ENCODE data around the gene C6. TPM values are rescaled to one million over a fixed set of nuclear protein-coding genes. Genes with fewer than 3 reads are reported as not detected.

C6 gene
- total RNA-seq, 1 donor from 2014 or later = not detected

DNA sequence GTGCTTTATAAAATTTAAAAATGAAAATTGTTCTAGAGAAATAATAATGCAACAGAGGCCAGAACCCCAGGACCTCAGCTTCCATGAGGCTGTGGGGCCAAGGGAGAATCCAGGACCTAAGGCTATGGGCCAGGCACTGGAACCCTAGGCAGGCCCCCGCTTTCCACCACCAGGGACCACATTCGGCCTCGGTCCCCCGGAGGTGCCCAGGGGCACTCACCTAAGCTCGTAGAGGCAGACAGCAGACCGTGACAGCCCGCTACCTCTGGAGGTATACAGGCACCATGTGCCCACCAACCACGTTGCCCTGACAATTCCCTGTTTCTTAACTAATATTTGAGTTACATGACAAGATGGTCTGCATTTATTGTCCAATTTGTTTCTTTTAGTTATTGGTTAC, 92.7 kb downstream of the C6 start:
- no peak for DNase-seq

DNA sequence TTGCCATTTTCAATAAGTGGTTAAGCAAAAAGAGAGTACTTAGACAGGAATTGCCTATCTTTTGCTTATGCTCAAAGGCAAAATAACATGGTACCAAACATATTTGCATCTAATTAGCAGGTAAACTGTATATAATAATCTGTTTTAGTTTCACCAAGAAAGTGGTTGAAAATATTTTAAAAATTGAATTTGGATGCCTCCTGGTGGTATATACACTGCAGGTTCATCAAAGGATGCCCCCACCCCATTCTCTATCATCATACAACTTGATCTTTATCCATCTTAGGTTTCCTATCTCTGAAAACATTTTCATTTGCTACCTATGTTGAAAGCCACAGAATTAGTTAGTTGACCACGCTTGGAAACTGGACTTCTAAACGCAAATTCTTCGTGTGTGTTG, 95.2 kb downstream of the C6 start:
- DNase-seq = no peak

DNA sequence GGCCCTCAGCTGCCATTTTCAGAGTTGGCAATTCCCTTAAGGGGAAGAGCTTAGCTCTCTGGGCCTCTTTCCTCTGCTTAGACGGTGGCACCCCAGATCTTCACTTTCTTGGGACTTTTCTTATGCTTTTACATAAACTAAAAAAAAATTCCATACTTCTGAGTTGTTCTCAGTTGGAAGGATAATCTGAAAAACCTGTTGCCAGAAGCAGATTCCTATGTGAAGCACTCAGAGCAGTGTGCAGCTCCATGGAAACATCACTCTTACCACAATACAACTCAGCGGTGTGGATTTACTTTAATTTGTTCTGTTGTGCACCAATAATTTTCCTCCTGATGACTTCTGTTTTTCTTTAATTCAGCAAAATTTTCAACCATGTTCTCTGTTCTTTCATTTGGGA, 98.1 kb downstream of the C6 start:
- DNase-seq = peak; percentile 1

DNA sequence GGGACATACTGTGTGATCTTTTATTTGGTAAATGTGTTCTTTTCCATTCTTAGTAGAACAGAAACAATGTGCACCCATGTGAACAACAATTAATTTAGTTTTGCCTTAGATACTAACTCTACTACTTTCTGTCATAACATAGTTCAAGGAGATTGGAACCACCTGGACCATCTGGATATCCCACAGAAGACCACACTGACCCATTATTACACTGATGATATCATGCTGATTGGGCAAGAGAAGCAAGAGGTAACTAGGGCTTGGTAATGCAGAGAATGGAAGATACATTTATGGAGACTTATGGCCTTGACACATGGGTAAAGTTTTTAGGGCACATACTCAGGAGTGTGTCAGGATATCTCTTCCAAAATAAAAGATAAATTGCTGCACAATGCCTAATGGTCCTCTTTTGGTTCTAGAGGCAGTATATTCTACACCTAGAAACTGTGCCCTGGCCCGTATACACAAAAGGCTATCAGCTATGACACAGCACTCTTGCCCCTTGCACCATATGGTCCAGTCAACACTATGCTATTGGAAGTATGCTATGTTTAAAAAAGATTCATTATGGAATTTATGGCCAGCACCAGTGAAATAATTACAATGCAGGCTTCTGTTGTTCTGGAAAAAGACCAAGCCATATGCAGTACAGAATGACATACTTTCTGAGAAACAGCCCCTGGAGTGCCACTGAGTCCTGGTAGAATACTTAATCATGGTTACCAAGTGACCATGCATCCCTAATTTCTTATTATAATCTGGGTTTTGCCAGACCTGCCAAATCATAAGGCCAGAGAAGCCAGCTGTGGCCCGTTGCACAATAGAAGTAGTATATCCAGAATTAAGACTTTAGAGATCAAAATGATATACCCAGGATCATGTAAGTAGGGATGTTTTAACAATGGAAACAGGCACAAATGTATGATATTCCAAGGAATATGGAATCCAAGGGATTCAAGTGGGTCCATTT, 100.6 kb downstream of the C6 start:
- no peak for DNase-seq

DNA sequence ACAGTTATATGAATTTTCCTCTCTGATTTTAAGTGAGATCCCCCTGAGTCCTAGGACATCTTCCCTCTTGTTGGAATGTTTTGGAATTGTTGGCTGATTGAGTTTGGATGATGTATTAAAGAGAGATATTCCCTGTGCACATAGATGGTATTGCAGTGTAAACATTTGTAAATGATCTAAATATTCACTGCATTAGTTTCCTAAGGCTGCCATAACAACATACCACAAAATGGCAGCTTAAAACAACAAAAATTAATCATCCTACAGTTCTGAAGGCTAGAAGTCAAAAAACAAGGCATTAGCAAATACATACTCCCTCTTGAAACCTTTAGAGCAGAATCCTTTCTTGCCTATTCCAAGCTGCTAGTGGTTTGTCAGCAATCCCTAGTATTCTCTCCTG, 104.1 kb downstream of the C6 start:
- no peak for DNase-seq

DNA sequence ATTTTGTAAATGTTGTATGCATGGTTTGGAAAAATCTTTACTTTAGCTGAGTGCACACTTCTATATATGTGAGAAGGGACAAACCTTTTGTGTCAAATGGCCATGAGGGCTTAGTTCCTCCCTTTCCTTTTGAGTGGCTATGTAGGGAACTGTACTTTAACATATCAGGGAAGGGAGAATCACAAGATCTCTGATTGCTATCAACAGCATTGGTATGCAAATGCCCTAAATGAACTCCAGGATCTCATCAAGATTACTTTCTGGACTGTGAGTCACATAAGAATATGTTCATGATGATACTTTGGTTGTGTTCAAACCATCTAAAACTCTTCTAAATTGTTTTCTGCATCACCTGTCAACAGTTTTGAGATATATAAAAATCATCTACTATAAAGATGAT, 111.0 kb downstream of the C6 start:
- DNase-seq = no peak

DNA sequence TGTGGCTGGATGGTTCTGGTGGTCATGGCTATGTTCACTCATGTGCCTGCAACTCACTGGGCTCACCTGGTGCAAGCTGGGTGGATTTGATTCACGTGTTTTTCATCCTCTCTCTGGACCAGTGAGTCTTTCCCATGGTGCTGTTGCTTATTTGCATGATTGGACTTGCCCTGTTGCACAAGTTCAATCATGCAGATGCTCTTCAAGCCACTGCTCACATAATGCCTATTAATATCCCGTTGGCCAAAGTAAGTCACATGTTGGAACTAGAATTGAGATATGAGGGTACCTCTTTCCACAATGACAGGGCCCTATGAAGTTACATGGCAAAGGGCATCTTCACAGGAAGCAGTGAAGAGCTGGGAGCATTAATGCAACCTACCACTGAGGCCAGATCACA, 115.7 kb downstream of the C6 start:
- no peak for DNase-seq

DNA sequence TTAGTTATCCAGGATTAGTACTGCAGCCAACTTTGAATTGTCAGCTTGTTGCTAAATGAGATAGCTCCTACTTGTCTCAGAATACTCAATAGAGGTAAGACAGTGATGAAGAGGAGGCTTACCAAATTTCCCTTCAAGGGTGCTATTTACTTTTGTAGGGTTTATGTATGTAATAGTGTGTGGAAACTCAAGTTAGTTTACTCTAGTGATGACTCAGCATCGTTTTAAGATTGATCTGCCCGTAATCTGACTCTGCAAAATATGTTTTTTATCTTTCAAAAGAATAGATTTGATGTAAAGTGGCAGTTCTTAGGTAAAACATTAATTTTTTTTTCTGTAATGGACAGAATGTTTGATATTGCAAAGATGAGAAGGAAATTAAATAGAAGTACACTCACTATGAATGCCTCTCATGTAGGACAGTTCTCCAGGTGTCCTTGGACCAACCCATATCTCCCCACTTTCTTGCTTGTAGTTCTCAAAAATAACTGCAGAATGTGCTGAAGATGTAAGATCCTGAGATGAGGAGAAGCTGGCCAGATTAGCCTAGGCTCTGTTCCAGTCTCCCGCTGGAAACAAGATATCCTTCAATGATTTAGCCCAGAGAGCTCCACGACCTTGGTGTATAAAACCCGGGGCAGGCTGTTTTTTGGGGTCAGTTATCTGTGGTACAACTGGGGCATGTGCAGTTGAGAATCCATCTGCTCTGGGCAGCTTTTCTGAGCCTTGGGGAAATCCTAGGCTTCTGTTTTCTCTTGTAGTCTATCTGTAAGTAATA, 117.8 kb downstream of the C6 start:
- DNase-seq = no peak

DNA sequence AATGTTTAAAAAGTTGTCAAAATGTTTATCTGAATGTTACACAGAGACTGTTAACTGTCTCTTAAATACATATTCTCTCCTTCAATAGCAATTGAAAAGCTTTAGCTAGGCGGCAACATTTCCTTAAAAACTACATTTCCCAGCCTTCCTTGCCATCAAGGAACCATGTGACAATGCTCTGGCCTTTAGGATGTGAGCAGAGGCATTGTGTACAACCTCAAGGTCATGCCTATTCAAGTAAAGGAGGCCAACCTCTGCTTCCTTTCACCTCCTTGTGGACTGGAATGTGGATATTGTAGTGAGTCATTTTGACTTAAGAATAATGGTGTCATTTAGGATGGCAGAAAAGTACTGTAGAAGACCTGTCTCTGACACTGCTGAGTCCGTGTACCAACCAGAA, 118.5 kb downstream of the C6 start:
- no peak for DNase-seq

DNA sequence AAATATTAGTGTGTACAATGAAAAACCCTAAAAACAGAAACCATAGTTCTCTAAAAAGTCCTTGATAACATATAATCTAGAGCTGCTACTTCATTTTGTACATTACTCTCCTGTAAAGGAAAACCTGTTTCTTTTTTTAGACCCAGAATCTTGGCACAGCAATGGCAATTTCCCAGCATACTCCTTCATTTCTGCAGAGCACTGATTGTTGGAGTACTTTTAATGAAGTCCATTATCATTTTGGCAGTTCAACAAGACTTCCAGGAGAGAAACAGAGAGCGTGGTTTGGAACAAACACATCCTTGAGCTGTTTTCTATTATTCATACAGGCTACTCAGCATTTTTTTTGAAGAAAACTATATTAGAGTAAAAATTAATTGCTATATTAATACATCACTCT, 119.5 kb downstream of the C6 start:
- DNase-seq = no peak

Other genes with a start within 250 kb of the C6 start
- gene MROH2B, start 142.2 kb downstream of the C6 start, total RNA-seq = not detected